H1 (cell line): Measurements from ENCODE around the gene DYNLT2B. TPM values are rescaled to one million over a fixed set of nuclear protein-coding genes. Genes with fewer than 3 reads are reported as not detected.

ENCODE experiments used
- SIN3A ChIP-seq, 2 experiments: IDR thresholded peaks in 1 of 2; conservative IDR thresholded peaks in 1 of 2; 2 replicates each; pipeline ENCODE4 v1.6.1; 2011 to 2012; ENCODE audit warnings: low read length in 2 of 2, improper control_type of control experiment in 1 of 2, low read depth in 1 of 2, mild to moderate bottlenecking in 1 of 2
- polyA plus RNA-seq, 7 experiments: library from polyadenylated mRNA; depleted of rRNA in 3 of 7; stranded (reverse) in 5 of 7; unstranded in 2 of 7; fragments of >200 nt in 5 of 7; fragments of 200-250 nt in 2 of 7; gene quantifications; 1 replicate in 5 of 7; 2 replicates in 1 of 7; 4 replicates in 1 of 7; pipeline versions ENCODE4 v1.2.1 to v1.2.3, GENCODE V29; 2011 to 2013; ENCODE audit warnings: missing spikeins in 2 of 7, mixed read lengths in 2 of 7
- total RNA-seq: library from RNA; stranded (reverse); fragmentation: NEBNext Ultra II Directional; extraction: Animal tissue kit (Norgen Biotek cat#: 25700); gene quantifications from 2 replicates; pipeline ENCODE4 v1.2.1, GENCODE V29; 2021

DYNLT2B gene
- total and polyA plus RNA-seq, 2 of the 8 experiments (the other 6 are each of a cell fraction or from before 2014, with no cell fraction given) = 10.9 to 22.2 TPM

DNA sequence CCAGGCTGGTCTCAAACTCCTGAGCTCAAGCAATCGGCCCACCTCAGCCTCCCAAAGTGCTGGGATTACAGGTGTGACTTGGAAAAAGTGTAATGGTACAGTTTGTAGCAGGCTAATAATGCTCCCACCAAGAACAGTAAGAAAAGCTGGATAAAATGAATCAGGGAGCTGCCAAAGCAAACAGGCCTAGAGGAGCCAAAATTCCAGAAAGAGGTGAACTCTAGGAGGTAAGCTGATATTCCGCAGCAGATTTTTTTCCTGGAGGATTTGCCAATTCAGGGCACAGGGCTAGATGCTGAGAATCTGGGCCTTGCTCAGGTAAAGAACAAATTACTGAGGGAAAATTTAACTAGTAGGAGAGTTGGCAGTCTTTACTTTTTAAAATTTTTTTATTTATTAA is 19.5 kb downstream of the DYNLT2B start (continued):
- TF ChIP-seq SIN3A (conservative IDR thresholded peaks at IDR 0.05 in 1 of 2, IDR thresholded peaks at IDR 0.05 in 1 of 2; ENCODE audit: low read depth in 1 of 2, low read length in 2 of 2) = no peak
